Caco-2 (cell line): ENCODE measurements around the gene DPEP2. TPM values are rescaled to one million over a fixed set of nuclear protein-coding genes. Genes with fewer than 3 reads are reported as not detected.

Experiments used
- BruUV-seq: library from RNA; stranded (reverse); fragments of 400-500 nt; replicated peaks from 2 replicates; lab custom pipeline; 2021; lab: Mats Ljungman, UMichigan
- CTCF ChIA-PET: fragments of 300-600 bp; sonication (Branson Sonifier 250); formaldehyde crosslinking; loops from one replicate; lab custom pipeline; 2022; ENCODE audit warnings: antibody characterized with exemption; lab: Charles Lee
- POLR2A ChIA-PET: fragments of 300-600 bp; sonication (Branson Sonifier 250); formaldehyde crosslinking; loops from one replicate; lab custom pipeline; 2022; ENCODE audit warnings: antibody characterized with exemption; lab: Charles Lee
- DNase-seq, 2 experiments: peaks; one replicate each; pipeline versions ENCODE4 v3.0.0 to v3.0.0-alpha.2; 2020 to 2022
- H3K27me3 ChIP-seq: replicated peaks from 2 replicates; pipeline ENCODE4 v1.6.0; 2011; ENCODE audit warnings: low read length; ENCODE audit not compliant: control insufficient read depth, insufficient read depth
- H3K36me3 ChIP-seq: 2 replicates; pipeline ENCODE4 v1.5.1; 2011; ENCODE audit warnings: low read length; ENCODE audit not compliant: control insufficient read depth, insufficient read depth
- H3K4me1 ChIP-seq: fragments of 250-450 bp; sonication (Bioruptor Pico); 2 replicates; pipeline ENCODE4 v1.5.1; 2020; ENCODE audit warnings: mild to moderate bottlenecking
- H3K4me3 ChIP-seq: 2 replicates; pipeline ENCODE4 v1.5.1; 2011; ENCODE audit warnings: low read depth, mild to moderate bottlenecking, control low read depth, low read length
- H3K9me3 ChIP-seq: fragments of 250-450 bp; sonication (Bioruptor Pico); 2 replicates; pipeline ENCODE4 v1.5.1; 2020; ENCODE audit warnings: mild to moderate bottlenecking, moderate library complexity
- H3K27ac Mint-ChIP-seq: one replicate; pipeline ENCODE4 v1.8.0; 2022; ENCODE audit warnings: mixed read lengths; ENCODE audit not compliant: unreplicated experiment
- H3K27me3 Mint-ChIP-seq: one replicate; pipeline ENCODE4 v1.8.0; 2022; ENCODE audit warnings: mixed read lengths; ENCODE audit not compliant: insufficient read depth, unreplicated experiment
- H3K36me3 Mint-ChIP-seq: one replicate; pipeline ENCODE4 v1.8.0; 2022; ENCODE audit warnings: mild to moderate bottlenecking, mixed read lengths; ENCODE audit not compliant: insufficient read depth, unreplicated experiment
- H3K4me1 Mint-ChIP-seq: one replicate; pipeline ENCODE4 v1.8.0; 2022; ENCODE audit warnings: low read depth, mixed read lengths; ENCODE audit not compliant: unreplicated experiment
- H3K4me3 Mint-ChIP-seq: one replicate; pipeline ENCODE4 v1.8.0; 2022; ENCODE audit warnings: mild to moderate bottlenecking, moderate library complexity, mixed read lengths; ENCODE audit not compliant: unreplicated experiment
- H3K9me3 Mint-ChIP-seq: one replicate; pipeline ENCODE4 v1.8.0; 2022; ENCODE audit warnings: mixed read lengths; ENCODE audit not compliant: unreplicated experiment
- intact Hi-C: fragments of 100-400 bp; cut with micrococcal nuclease; formaldehyde crosslinking; loops from one replicate; pipeline ENCODE4 v1.10.0; 2022; ENCODE audit not compliant: unreplicated experiment
- total RNA-seq: library from RNA; stranded (reverse); gene quantifications from 2 replicates; pipeline ENCODE4 v1.2.3, GENCODE V29; 2022
- TF ChIP-seq, protein P1 (sequence below), 2 experiments: fragments of 200-600 bp in 1 of 2; IDR thresholded peaks; 1 replicate in 1 of 2; 2 replicates in 1 of 2; pipeline versions ENCODE4 v1.5.1 to v1.8.0; 2011 to 2022; ENCODE audit warnings: antibody characterized with exemption in 1 of 2, control low read depth in 1 of 2, inconsistent platforms in 1 of 2, low read depth in 1 of 2, low read length in 1 of 2, mild to moderate bottlenecking in 1 of 2, moderate library complexity in 1 of 2; ENCODE audit not compliant: insufficient read depth in 1 of 2, severe bottlenecking in 1 of 2, unreplicated experiment in 1 of 2

The DPEP2 gene
- total RNA-seq, 1 experiment from 2014 or later = not detected

DNA sequence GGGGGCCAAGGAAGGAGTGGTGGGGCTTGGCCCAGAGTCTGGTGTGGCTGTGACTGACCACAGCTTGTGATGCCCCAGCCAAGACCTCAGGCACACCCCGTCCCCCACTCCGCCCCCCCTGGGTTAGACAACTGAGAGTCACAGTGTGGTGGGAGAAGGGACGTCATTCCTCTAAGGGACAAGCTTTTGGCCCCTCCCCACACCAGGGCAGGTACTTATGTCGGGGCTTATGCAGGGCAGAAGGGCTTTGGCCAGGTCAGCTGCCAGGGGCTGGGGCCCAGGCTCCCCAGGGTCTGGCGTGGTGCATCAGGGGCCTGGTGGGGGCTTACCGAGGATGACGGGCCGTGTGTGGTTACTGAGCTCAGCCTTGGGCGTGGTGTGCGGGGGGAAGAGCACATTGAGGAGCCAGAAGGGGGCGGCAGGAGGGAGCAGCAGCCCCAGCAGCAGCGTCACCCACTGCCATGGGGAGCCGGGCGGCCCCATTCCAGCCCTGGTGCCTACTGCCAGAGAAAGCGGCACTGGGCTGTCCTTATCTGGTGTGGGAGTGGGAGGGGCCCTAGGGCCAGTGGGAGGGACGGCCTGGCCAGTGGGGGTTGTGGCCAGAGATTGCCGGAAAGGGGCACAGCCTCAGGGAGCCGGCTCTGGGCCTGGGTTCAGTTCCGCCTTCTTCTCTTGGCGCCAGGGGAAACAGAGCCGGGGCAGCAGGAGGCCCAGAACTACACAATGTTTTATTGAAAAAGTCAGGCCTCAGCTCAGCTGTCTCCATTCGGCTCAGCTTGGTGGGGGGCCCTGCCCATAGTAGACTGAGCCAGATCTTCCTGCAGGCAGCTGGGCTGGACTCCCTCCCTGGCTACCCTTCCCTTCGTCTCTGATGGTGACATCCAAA, 55.4 kb downstream of the DPEP2 start, which contains the start of gene LCAT:
Gene LCAT (minus strand): TSS at position 502 of the 886 bp plus-strand sequence. CDS start 19 bp downstream, at position 483.
- Mint-ChIP-seq H3K36me3 (peaks cover 93% of the 10 kb centered on the region), H3K9me3 (no peaks in the 10 kb centered on the region), H3K4me3 (no peak within 1 kb of the TSS), H3K27ac (no peak within 1 kb of the TSS), H3K27me3 (no peaks in the 10 kb centered on the region), H3K4me1 (peaks cover 6% of the 10 kb centered on the region)
- ChIA-PET POLR2A (interaction anchor here (0.6 kb wide), 1 partner anchor 249 kb away, joined by 6 read pairs; no protein-coding TSS in a partner anchor), CTCF (interaction anchor here (0.6 to 1.2 kb wide), 3 partner anchors 8 to 37 kb away, joined by 3 to 4 read pairs (median 4); no protein-coding TSS in a partner anchor)
- no peaks in the 10 kb centered on the region for H3K9me3 ChIP-seq
- DNase-seq = no peak
- H3K36me3 ChIP-seq = peaks cover 4% of the 10 kb centered on the region
- peaks cover 6% of the 10 kb centered on the region; the same call in 1 of the 2 replicates for H3K4me1 ChIP-seq
- no peaks in the 10 kb centered on the region for H3K27me3 ChIP-seq
- no TSS peak for BruUV-seq
- H3K4me3 ChIP-seq = no peak within 1 kb of the TSS
- intact Hi-C loops = no loop called here
- TF ChIP-seq, protein P1, sequence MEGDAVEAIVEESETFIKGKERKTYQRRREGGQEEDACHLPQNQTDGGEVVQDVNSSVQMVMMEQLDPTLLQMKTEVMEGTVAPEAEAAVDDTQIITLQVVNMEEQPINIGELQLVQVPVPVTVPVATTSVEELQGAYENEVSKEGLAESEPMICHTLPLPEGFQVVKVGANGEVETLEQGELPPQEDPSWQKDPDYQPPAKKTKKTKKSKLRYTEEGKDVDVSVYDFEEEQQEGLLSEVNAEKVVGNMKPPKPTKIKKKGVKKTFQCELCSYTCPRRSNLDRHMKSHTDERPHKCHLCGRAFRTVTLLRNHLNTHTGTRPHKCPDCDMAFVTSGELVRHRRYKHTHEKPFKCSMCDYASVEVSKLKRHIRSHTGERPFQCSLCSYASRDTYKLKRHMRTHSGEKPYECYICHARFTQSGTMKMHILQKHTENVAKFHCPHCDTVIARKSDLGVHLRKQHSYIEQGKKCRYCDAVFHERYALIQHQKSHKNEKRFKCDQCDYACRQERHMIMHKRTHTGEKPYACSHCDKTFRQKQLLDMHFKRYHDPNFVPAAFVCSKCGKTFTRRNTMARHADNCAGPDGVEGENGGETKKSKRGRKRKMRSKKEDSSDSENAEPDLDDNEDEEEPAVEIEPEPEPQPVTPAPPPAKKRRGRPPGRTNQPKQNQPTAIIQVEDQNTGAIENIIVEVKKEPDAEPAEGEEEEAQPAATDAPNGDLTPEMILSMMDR (IDR thresholded peaks at IDR 0.05; ENCODE audit: insufficient read depth in 1 of 2, low read depth in 1 of 2, low read length in 1 of 2, severe bottlenecking in 1 of 2, unreplicated experiment in 1 of 2) = no peak

DNA sequence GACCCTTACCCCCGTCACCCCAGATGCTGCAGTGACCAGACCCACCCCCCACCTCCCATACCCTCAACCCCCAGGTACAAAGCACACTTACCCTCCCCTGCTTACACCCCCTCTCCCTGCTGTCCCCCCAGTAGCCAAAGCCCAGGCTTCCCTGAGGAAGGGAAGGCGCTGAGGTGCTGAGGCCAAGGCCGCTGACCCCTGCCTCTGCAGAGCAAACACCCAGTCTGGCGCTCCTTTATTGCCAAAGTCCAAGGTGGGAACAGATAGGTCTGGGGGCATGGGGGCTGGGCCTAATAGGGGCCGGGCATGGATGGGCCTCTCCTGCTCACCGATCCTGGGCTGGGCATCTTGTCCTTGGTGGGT, 56.0 kb downstream of the DPEP2 start:
- Mint-ChIP-seq H3K27me3 (no peaks in the 10 kb centered on the region), H3K4me3 (no peak overlapping the region), H3K36me3 (peaks cover 93% of the 10 kb centered on the region), H3K9me3 (no peaks in the 10 kb centered on the region), H3K4me1 (peaks cover 6% of the 10 kb centered on the region), H3K27ac (no peak overlapping the region)
- POLR2A ChIA-PET = interaction anchor here (0.6 kb wide), 1 partner anchor 249 kb away, joined by 6 read pairs; no protein-coding TSS in a partner anchor
- no TSS peak for BruUV-seq
- intact Hi-C loops = no loop called here
- Histone ChIP-seq H3K36me3 (peaks cover 2% of the 10 kb centered on the region; the same call in 1 of the 2 replicates), H3K4me3 (no peak overlapping the region), H3K9me3 (no peaks in the 10 kb centered on the region), H3K27me3 (no peaks in the 10 kb centered on the region), H3K4me1 (peaks cover 6% of the 10 kb centered on the region; the same call in 1 of the 2 replicates)
- CTCF ChIA-PET = interaction anchor here (1.1 to 1.6 kb wide), 4 partner anchors 8 to 128 kb away, joined by 3 to 5 read pairs (median 4); no protein-coding TSS in a partner anchor
- DNase-seq = no peak
- TF ChIP-seq, protein P1 (IDR thresholded peaks at IDR 0.05; ENCODE audit: insufficient read depth in 1 of 2, low read depth in 1 of 2, low read length in 1 of 2, severe bottlenecking in 1 of 2, unreplicated experiment in 1 of 2) = no peak

DNA sequence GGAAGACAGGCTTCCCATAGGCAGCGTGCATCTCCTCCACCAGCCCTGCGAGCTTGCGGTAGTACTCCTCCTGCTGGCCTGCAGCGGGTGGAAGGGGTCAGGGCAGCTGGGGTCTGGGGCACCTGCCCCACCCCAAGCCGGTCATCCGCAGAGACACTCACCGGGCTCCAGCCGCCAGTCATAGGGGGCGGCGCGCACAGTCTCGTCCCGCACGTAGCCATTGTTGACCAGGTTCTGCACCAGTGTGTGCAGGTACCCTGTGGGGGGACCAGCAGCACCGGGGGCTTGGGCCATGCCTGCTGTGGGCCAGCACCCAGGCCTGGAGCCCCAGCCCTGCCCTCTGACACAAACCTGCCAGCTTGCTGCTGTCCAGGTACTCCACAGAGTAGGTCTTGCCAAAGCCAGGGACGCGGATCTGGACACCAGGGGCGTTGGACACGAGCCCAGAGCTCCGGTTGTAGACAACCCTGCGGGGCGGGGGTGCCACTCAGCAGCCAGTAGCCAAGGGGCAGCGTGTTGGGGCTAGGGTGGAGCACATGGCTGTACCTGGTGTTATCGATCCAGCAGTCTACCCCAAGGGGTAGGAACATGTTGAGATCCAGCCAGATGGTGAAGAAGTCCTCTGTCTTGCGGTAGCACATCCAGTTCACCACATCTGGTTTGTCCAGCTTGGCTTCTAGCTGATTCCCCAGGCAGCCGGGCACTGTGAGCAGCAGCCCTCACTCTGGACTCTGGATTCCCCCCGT, 56.6 kb downstream of the DPEP2 start:
- no peaks in the 10 kb centered on the region for H3K27me3 ChIP-seq
- peaks cover 6% of the 10 kb centered on the region for H3K4me1 Mint-ChIP-seq
- intact Hi-C loops = no loop called here
- no TSS peak for BruUV-seq
- DNase-seq = no peak
- no peaks in the 10 kb centered on the region; the same call in 1 of the 2 replicates for H3K36me3 ChIP-seq
- H3K9me3 Mint-ChIP-seq = no peaks in the 10 kb centered on the region
- CTCF ChIA-PET = interaction anchor here (0.8 to 1.6 kb wide), 5 partner anchors 11 to 128 kb away, joined by 3 to 6 read pairs (median 4); no protein-coding TSS in a partner anchor
- H3K4me3 Mint-ChIP-seq = no peak overlapping the region
- H3K27ac Mint-ChIP-seq = no peak overlapping the region
- peaks cover 6% of the 10 kb centered on the region; the same call in 1 of the 2 replicates for H3K4me1 ChIP-seq
- no peak overlapping the region for H3K4me3 ChIP-seq
- POLR2A ChIA-PET = interaction anchor here (0.6 kb wide), 1 partner anchor 248 kb away, joined by 6 read pairs; no protein-coding TSS in a partner anchor
- TF ChIP-seq, protein P1 (IDR thresholded peaks at IDR 0.05; ENCODE audit: insufficient read depth in 1 of 2, low read depth in 1 of 2, low read length in 1 of 2, severe bottlenecking in 1 of 2, unreplicated experiment in 1 of 2) = no peak
- H3K27me3 Mint-ChIP-seq = no peaks in the 10 kb centered on the region
- peaks cover 91% of the 10 kb centered on the region for H3K36me3 Mint-ChIP-seq
- H3K9me3 ChIP-seq = no peaks in the 10 kb centered on the region
